HUES64 (cell line): ENCODE measurements around the gene C7orf25. TPM values are rescaled to one million over a fixed set of nuclear protein-coding genes. Genes with fewer than 3 reads are reported as not detected.

ENCODE experiments used
- H3K27ac ChIP-seq: 2 replicates; pipeline ENCODE4 v1.7.0; 2013; ENCODE audit warnings: low read depth, low read length, inconsistent platforms
- H3K27me3 ChIP-seq: 2 replicates; pipeline ENCODE4 v1.6.1; 2013; ENCODE audit warnings: mild to moderate bottlenecking, low read length; ENCODE audit not compliant: insufficient read depth
- H3K36me3 ChIP-seq: 2 replicates; pipeline ENCODE4 v1.6.1; 2013; ENCODE audit warnings: mild to moderate bottlenecking, low read length; ENCODE audit not compliant: insufficient read depth
- H3K4me1 ChIP-seq: 2 replicates; pipeline ENCODE4 v1.6.1; 2013; ENCODE audit warnings: mild to moderate bottlenecking, low read length, moderate library complexity; ENCODE audit not compliant: insufficient read depth
- H3K4me3 ChIP-seq: 2 replicates; pipeline ENCODE4 v1.5.1; 2013; ENCODE audit warnings: mild to moderate bottlenecking, low read length, moderate library complexity
- H3K9ac ChIP-seq: 2 replicates; pipeline ENCODE4 v1.6.1; 2013; ENCODE audit warnings: mild to moderate bottlenecking, low read depth, low read length
- H3K9me3 ChIP-seq: 2 replicates; pipeline ENCODE4 v1.6.1; 2013; ENCODE audit warnings: low read depth, low read length; ENCODE audit not compliant: insufficient read depth
- WGBS: fragments of 150-250, 120-280 bp; methylation state at CpG from one replicate; pipeline ENCODE4 v1.1.7; 2013; ENCODE audit warnings: missing lambda C conversion rate; 5-methylcytosine and 5-hydroxymethylcytosine counted together
- polyA plus RNA-seq, 2 experiments: library from polyadenylated mRNA; stranded (reverse); fragments of 50-300 nt; gene quantifications; one replicate each; pipeline ENCODE4 v1.2.3, GENCODE V29; 2013

Gene C7orf25
- polyA plus RNA-seq (2013, experiment 1 of 2), result 2.4 TPM
- polyA plus RNA-seq (2013, experiment 2 of 2), result 3.2 TPM

DNA sequence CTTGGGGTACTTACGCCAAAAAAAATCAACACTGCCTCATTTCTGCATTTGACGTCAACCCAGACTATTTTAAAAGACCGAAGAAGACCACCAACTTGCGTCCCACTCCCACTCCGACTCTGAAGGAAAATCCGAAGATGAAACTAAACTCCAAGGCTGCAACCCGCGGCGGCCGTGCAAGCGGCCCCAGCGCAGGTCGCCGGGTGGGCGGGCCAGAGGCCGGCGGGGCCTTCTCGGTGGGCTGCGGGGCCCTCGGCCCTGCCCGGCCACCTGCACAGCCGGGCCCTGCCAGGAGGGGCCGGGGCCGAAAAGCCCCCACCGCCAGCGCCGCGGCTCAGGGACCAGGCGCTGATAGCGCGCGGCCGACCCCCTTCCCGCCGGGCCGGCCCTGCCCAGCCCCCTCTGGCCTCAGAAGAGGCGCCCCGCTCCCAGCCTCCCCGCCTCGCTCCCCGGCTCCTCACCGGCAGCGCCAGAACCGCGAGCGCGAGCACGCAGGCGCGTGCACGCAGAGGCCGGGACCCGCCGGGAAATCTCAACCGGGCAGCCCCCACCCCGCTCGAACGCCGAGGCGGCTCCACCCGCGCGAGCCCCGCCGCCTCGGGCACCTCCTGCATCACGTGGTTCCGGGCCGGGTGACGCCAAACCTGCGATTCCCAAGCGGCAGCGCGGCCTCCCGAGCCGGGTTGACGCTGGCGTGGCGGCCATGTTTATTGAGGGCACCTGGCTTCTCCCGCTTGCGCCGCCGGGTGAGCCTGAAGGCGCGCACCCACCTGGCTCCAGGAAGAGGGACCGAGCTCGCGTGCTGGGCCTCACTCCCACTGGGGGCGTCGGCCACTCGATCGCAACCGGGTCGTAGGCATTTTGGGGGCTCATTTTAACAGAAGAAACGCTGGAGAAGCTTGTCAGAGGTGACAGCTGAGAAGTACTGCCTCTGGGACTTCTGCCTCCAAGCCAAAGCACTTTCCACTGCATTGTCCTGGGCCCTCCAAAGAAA is at the start of gene C7orf25:
Gene C7orf25 (minus strand): TSS at position 617 of the 994 bp plus-strand sequence. CDS start 1,170 bp downstream, outside the sequence.
- under 1% methylated on average over 95 of the region's 95 CpGs for WGBS
- peaks cover 25% of the 10 kb centered on the region for H3K4me1 ChIP-seq
- H3K9ac ChIP-seq, result peak within 1 kb of the TSS; percentile 87
- peak within 1 kb of the TSS; percentile 90 for H3K4me3 ChIP-seq
- H3K36me3 ChIP-seq, result peaks cover 32% of the 10 kb centered on the region
- no peaks in the 10 kb centered on the region for H3K27me3 ChIP-seq
- peak within 1 kb of the TSS; percentile 86 for H3K27ac ChIP-seq
- H3K9me3 ChIP-seq, result no peaks in the 10 kb centered on the region

DNA sequence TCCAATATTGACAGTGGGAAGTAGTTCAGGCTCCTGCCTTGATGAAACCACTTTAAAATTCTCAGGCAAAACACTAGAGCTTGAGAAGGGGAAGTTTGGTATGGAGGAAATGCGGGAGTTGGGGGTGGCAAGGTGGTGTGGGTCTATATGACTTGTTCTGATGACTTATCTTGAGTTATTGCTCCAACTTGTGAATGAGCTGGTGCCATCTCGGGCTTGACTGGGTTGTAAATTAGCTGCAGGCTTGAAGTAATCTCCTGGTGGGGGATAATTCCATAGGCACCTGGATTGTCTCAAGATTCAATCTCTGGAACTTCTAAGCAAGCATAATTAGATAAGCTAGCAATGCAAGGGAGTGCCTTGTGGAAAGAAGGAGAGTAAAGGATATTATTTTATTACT is 49.3 kb upstream of the C7orf25 start:
- Histone ChIP-seq H3K36me3 (no peaks in the 10 kb centered on the region), H3K4me3 (no peak overlapping the region), H3K27me3 (no peaks in the 10 kb centered on the region), H3K27ac (no peak overlapping the region), H3K4me1 (peaks cover 21% of the 10 kb centered on the region), H3K9ac (no peak overlapping the region), H3K9me3 (peaks cover 32% of the 10 kb centered on the region)
- WGBS, result 87% methylated on average over 2 of the region's 2 CpGs

DNA sequence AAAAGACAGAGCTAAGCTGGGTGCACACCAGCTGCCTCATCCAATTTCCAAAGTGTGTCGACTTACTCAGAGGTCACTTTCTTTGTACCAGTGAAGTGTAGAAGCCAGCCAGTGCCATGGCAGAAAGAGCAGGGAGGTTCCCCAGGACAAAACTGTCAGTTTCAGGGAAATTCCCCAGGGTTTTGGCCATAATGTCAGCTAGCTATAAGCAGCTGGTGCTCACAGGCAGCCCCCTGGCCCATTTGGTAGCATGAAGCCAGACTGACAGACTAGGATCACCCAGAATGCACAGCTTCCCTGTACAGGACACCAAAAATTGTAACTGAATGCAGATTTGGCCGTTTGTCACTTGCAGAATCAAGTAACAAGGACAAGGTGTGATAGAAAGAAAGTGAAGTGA is 48.9 kb upstream of the C7orf25 start:
- H3K4me3 ChIP-seq, result no peak overlapping the region
- no peaks in the 10 kb centered on the region for H3K27me3 ChIP-seq
- H3K4me1 ChIP-seq, result peaks cover 21% of the 10 kb centered on the region
- H3K9ac ChIP-seq, result no peak overlapping the region
- no peak overlapping the region for H3K27ac ChIP-seq
- WGBS, result 91% methylated on average over 2 of the region's 2 CpGs
- H3K9me3 ChIP-seq, result peaks cover 37% of the 10 kb centered on the region
- no peaks in the 10 kb centered on the region for H3K36me3 ChIP-seq

DNA sequence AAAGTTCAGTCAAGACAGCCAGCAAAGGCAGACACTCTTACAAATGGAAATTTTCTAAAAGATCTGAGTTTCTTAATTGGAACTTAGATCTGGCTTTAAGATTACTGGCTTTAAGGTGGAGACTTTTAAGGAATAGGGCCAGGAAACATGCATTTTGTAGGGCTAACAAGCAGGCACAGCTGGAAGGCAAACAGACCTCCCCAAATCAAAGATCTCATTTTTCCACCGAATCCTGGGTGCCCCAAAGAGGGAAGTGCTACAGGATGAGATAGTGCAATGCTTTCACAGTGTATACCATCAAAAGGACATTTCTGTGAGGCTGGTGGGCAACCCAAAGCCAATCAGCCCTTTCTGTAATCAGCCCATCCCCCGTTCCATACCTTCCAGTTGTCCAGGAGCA is 47.7 kb upstream of the C7orf25 start:
- Histone ChIP-seq H3K4me1 (peaks cover 12% of the 10 kb centered on the region; the same call in 1 of the 2 replicates), H3K36me3 (no peaks in the 10 kb centered on the region), H3K9ac (no peak overlapping the region), H3K9me3 (peaks cover 43% of the 10 kb centered on the region), H3K27ac (no peak overlapping the region), H3K27me3 (no peaks in the 10 kb centered on the region), H3K4me3 (no peak overlapping the region)
- WGBS, result 84% methylated on average over 2 of the region's 2 CpGs

DNA sequence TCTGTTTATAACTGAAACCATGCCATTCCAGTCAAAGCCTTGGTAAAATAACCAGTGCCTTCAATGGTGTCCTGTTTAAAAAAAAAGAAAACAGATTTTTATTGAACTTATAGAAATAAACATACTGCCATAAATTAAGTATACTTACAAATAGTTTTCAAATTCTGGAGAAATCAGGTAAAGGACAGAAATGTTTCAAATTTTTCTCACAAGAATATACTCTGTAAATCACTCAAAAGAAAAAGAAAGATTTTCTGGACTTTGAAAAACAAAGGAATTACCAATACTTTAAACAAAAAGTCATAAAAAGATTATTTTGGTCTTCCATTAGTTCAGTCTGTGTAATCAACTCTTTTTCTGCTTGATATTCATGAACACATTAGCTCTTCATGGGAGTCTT is 44.2 kb upstream of the C7orf25 start:
- no peak overlapping the region for H3K9ac ChIP-seq
- H3K4me3 ChIP-seq, result no peak overlapping the region
- H3K4me1 ChIP-seq, result no peaks in the 10 kb centered on the region
- H3K9me3 ChIP-seq, result peaks cover 43% of the 10 kb centered on the region
- no peaks in the 10 kb centered on the region for H3K36me3 ChIP-seq
- no peaks in the 10 kb centered on the region for H3K27me3 ChIP-seq
- no peak overlapping the region for H3K27ac ChIP-seq

DNA sequence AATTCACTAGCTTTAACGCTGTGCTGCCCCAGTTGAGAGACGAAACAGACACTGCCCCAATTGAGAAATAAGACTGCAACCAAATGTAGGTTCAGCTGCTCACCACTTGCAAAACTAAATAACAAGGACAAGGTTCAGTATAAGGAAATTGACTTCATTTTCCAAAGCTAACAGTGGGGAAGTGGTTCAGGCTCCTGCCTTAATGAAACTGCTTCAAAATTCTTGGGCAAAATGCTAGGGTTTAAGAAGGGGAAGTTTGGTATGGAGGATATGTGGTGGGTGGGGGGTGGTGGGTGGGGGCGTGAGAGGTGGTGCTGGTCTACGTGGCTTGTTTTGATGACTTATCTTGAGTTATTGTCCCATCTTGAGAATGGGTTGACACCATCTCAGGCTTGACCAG is 42.1 kb upstream of the C7orf25 start:
- Histone ChIP-seq H3K9ac (no peak overlapping the region), H3K36me3 (no peaks in the 10 kb centered on the region), H3K9me3 (peaks cover 30% of the 10 kb centered on the region), H3K4me1 (no peaks in the 10 kb centered on the region), H3K27me3 (no peaks in the 10 kb centered on the region), H3K27ac (no peak overlapping the region), H3K4me3 (no peak overlapping the region)
- 88% methylated on average over 4 of the region's 4 CpGs for WGBS

DNA sequence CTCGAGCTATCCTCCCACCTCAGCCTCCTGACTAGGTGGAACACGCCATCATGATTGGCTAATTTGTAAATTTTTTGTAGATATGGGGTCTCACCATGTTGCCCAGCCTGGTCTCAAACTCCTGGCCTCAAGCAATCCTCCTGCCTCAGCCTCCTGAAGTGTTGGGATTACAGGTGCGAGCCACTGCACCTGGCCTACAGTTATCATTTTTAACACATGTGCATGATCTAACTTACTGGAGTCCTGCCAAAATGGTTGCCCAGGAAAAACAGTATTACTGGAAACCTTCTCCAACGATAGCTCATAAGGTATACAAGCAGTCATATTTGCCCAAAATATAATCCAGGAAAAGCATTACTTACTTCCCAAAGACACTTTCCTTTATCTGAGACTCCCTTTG is 40.5 kb upstream of the C7orf25 start:
- Histone ChIP-seq H3K4me1 (no peaks in the 10 kb centered on the region; the same call in 1 of the 2 replicates), H3K4me3 (no peak overlapping the region), H3K9ac (no peak overlapping the region), H3K9me3 (peaks cover 22% of the 10 kb centered on the region), H3K27me3 (no peaks in the 10 kb centered on the region), H3K27ac (no peak overlapping the region), H3K36me3 (no peaks in the 10 kb centered on the region)
- 92% methylated on average over 4 of the region's 4 CpGs for WGBS

DNA sequence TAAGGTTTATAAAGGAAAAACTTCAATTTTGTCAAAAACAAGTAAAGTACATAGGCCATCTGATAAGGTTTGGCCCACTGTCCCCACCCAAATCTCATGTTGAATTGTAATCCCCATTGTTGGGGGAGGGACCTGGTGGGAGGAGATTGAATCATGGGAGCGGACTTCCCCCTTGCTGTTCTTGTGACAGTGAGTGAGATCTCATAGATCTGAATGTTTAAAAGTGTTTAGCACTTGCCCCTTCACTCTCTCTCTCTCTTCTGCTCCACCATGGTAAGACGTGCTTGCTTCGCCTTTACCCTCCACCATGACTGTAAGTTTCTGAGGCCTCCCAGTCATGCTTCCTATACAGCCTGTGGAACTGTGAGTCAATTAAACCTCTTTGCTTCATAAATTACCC is 38.5 kb upstream of the C7orf25 start:
- 75% methylated on average over 3 of the region's 3 CpGs for WGBS
- H3K27me3 ChIP-seq, result no peaks in the 10 kb centered on the region
- no peak overlapping the region for H3K4me3 ChIP-seq
- no peak overlapping the region for H3K9ac ChIP-seq
- peaks cover 6% of the 10 kb centered on the region; the same call in 1 of the 2 replicates for H3K4me1 ChIP-seq
- H3K36me3 ChIP-seq, result no peaks in the 10 kb centered on the region
- no peak overlapping the region for H3K27ac ChIP-seq
- H3K9me3 ChIP-seq, result peaks cover 3% of the 10 kb centered on the region; the same call in 1 of the 2 replicates

DNA sequence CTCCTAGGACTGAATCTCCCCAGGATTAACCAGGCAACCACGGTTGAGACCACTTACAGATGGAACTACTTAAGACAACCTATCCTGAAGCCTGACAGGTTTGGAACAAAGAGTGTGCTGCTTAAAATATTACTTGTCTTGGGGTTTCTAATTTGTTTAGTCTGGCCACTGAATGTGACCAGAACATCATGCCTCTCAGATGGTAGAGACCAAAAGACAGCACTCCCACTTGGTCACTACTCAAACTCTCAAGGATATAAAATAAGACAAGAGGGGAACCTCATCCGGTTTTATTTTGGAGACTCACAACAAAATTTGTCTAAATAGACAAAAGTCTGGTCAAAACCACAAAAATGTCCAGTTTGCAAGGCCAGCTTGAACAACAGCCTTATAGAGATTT is 35.7 kb upstream of the C7orf25 start:
- Histone ChIP-seq H3K4me3 (no peak overlapping the region), H3K4me1 (peaks cover 6% of the 10 kb centered on the region; the same call in 1 of the 2 replicates), H3K27me3 (no peaks in the 10 kb centered on the region), H3K36me3 (no peaks in the 10 kb centered on the region), H3K9me3 (no peaks in the 10 kb centered on the region), H3K9ac (no peak overlapping the region), H3K27ac (no peak overlapping the region)
- WGBS, result 96% methylated on average over 2 of the region's 2 CpGs

DNA sequence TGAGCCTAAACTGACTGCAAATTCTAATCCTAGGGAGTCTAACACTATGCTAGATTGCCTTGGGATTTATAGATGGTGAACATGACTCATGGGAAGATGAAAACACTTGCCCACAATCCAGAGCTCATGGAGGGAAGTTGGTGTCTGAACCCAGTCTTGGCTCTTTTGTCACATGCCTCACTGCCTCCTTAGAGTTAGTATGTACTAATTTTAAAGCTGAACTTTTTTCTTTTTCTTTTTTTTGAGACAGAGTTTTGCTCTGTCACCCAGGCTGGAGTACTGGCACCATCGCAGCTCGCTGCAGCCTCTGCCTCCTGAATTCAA is 34.7 kb upstream of the C7orf25 start:
- Histone ChIP-seq H3K9ac (no peak overlapping the region), H3K4me3 (no peak overlapping the region), H3K4me1 (peaks cover 6% of the 10 kb centered on the region; the same call in 1 of the 2 replicates), H3K27me3 (no peaks in the 10 kb centered on the region), H3K27ac (no peak overlapping the region), H3K9me3 (no peaks in the 10 kb centered on the region), H3K36me3 (no peaks in the 10 kb centered on the region)
- 89% methylated on average over 2 of the region's 2 CpGs for WGBS

DNA sequence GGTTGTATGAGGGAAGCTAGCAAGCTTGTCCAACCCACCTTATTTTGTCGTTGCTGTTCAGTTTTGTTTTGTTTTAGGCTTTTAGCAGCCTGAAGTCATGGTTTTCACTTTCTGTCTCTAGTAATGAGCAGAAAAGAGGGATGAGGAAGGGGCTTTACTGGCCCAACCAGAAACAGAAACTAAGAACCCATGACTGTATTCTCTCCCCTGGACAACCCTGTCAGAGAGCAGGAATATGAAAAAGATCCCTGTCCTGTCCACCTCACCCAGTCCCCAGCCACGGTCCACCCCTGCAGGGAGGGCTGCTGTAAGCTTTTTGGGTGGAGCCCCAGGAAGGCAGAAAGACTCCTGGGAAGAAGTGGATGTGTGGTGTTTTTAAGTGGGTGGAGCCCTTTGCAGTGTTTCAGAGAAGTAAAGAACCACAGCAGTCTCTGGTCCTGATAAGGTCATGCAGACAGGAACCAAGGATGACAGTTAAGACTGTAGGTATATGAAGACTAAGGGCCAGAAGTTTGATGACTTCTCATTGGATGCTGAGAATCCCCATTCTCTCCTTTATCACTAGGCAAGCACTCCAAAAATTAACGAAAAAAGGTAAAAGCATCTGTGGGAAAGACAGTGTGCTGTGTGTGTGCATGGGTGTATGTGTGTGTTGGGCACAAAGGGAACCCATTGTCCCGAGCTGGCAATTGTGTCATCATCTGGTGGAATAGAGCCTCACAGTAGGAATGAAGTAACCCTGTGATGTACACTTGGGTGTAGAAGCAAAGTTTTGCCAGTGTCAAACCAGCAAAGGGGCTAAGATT is 34.2 kb upstream of the C7orf25 start:
- H3K9ac ChIP-seq, result no peak overlapping the region
- 86% methylated on average over 4 of the region's 4 CpGs for WGBS
- H3K36me3 ChIP-seq, result no peaks in the 10 kb centered on the region
- no peaks in the 10 kb centered on the region for H3K9me3 ChIP-seq
- H3K27ac ChIP-seq, result no peak overlapping the region
- peaks cover 6% of the 10 kb centered on the region; the same call in 1 of the 2 replicates for H3K4me1 ChIP-seq
- H3K27me3 ChIP-seq, result no peaks in the 10 kb centered on the region
- H3K4me3 ChIP-seq, result no peak overlapping the region
